ENCODE measurements around the gene PROK2. TPM values are rescaled to one million over a fixed set of nuclear protein-coding genes. Genes with fewer than 3 reads are reported as not detected.

Gene PROK2
- total RNA-seq, 1 donor: not detected

DNA sequence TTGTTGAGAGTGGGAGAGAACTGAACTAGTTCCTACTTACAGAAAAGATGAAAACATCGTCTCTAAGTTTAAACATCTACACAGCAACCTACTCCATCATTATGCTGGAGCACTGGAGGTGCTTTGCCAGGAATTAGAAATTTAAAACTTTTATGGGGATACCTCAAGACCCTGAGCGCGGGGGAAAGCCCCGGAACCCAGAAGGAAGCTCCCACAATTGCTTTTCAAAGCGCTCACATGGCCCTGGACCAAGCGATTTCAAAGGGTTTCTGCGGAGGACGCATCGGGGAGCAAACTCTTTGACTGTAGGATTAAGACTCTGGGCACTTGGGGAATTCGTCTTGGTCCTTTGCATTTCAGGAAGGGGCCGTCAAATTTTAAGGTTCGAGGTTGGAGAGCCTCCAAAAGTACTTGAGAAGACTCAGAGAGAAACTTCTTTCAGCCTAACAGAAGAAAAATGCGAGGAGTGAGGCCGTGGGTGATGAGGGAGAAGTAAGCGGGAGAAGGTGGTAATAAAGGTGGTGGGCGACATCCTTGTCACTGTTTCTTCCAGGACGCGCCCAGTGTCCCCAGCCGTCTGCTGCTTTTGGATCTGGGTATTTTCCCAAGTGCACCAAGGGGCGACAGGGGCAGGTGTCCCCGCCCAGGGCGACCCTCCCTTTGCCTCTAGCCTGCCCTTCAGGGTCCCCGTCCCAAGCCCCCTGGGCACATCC lies 591 bp downstream of the PROK2 start:
- H3K4me3 ChIP-seq (ENCODE audit: low read depth, low read length): no peak overlapping the region
- TF ChIP-seq, protein P1, sequence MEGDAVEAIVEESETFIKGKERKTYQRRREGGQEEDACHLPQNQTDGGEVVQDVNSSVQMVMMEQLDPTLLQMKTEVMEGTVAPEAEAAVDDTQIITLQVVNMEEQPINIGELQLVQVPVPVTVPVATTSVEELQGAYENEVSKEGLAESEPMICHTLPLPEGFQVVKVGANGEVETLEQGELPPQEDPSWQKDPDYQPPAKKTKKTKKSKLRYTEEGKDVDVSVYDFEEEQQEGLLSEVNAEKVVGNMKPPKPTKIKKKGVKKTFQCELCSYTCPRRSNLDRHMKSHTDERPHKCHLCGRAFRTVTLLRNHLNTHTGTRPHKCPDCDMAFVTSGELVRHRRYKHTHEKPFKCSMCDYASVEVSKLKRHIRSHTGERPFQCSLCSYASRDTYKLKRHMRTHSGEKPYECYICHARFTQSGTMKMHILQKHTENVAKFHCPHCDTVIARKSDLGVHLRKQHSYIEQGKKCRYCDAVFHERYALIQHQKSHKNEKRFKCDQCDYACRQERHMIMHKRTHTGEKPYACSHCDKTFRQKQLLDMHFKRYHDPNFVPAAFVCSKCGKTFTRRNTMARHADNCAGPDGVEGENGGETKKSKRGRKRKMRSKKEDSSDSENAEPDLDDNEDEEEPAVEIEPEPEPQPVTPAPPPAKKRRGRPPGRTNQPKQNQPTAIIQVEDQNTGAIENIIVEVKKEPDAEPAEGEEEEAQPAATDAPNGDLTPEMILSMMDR (IDR thresholded peaks at IDR 0.05; ENCODE audit: insufficient read depth, low read depth, low read length): no peak

DNA sequence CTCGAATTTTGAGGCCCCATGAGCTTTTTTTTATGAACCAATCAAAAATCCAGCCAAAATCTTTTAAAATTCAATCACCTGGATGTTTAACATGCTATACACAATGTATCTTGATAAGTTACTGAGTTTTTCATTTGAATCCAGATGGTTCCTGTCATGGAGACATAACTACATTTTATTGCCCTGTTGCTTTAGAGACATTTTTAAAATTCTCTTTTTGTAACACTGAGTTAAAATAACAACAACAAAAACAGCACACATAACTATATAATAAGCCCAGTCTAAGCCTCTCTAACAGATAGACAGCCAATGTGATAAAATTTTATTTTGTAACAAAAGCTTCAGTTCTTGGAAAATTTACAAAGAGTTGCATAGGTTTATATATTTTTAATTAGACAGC lies 1.8 kb downstream of the PROK2 start:
- no peak overlapping the region for H3K4me3 ChIP-seq (ENCODE audit: low read depth, low read length)
- DNase-seq (ENCODE audit: low read depth): no peak
- TF ChIP-seq, protein P1 (IDR thresholded peaks at IDR 0.05; ENCODE audit: insufficient read depth, low read depth, low read length): no peak

More for the DNA sequence above, 591 bp downstream of the PROK2 start:
- no peak for DNase-seq (ENCODE audit: low read depth)

DNA sequence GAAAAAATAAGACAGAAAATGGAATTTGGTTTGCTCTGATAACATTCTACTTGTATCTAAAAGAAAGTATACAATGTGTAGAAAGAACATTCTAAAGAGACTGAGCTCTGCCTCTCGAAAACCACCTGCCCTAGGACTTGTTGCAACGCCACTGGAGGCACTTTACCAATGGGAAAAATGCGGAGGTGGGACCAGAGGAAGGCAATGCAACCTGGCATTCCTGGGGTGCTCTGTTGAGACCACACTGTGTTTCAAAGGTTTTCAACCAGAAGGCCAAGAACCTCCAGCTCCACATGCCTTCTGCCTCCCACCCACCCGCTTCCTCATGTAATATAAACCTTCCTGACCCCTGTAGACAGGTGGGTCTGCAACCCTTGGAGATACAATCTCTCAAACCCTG lies 4.5 kb downstream of the PROK2 start:
- TF ChIP-seq, protein P1 (IDR thresholded peaks at IDR 0.05; ENCODE audit: insufficient read depth, low read depth, low read length): no peak
- no peak for DNase-seq (ENCODE audit: low read depth)
- H3K4me3 ChIP-seq (ENCODE audit: low read depth, low read length): no peak overlapping the region

DNA sequence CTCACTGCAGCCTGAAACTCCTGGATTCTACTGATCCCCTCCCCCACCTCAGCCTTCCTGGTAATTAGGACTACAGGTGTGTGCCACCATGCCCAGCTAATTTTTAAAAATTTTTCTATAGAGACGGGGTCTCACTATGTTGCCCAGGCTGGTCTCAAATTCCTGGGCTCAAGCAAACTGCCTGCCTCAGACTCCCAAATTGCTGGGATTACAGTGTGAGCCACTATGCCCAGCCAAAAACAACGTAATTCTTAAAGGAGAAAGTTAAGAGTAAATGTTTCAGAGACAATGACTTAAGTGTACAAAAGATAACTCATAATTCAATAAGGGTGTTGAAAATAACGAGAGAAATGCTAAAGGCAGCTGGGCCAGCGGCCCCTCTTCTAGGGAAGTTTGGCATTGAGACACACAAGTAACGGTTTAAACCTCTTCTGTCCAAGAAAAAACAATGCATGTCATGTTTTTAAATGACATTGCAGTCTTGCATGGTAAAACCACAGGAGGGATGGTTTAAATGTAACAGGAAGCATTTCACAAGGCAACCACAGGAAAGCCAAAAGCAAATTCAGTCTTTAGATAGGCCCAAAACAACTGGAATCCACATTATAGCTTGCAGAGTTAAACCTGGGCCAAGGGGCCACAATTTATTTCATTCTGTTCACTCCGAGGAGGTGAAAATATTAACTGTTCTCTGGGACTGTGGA lies 5.1 kb downstream of the PROK2 start:
- no peak for DNase-seq (ENCODE audit: low read depth)
- TF ChIP-seq, protein P1 (IDR thresholded peaks at IDR 0.05; ENCODE audit: insufficient read depth, low read depth, low read length): no peak
- H3K4me3 ChIP-seq (ENCODE audit: low read depth, low read length): no peak overlapping the region

DNA sequence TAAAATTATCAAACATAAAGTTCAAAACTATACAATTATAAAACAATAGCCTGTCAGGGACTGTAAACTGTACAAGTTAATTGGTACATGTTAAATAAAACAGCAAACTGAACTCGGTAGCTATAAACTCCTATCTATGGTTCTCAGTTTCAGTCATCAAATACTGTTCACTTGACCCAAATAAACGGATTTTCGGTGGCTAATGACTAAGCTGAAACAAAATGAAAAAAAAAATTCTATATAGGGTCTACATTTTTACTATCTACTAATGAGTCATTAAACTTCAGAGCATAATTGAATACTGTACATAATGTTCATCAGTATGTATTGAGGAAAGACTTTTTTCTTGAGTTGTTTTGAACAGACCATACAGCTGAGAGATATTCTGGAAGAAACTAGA lies 6.6 kb downstream of the PROK2 start:
- no peak for DNase-seq (ENCODE audit: low read depth)

DNA sequence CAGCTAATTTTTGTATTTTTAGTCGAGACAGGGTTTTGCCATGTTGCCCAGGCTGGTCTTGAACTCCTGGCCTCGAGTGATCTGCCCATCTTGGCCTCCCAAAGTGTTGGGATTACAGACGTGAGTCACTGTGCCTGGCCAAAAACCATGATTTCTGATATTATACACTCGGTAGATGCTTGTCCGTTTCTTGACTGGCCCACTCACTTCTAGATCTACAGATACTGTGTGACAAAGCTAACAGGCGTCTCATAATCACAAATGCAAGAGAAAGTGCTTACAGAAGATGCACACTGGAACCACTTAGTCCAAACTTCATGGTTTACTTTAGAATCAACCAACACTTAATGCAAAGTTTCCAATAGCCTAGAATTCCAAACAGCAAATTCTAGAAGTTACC lies 8.4 kb downstream of the PROK2 start:
- TF ChIP-seq, protein P1 (IDR thresholded peaks at IDR 0.05; ENCODE audit: insufficient read depth, low read depth, low read length): no peak
- no peak for DNase-seq (ENCODE audit: low read depth)

More for the DNA sequence above, 6.6 kb downstream of the PROK2 start:
- H3K4me3 ChIP-seq (ENCODE audit: low read depth, low read length): no peak overlapping the region
- TF ChIP-seq, protein P1 (IDR thresholded peaks at IDR 0.05; ENCODE audit: insufficient read depth, low read depth, low read length): no peak

More for the DNA sequence above, 8.4 kb downstream of the PROK2 start:
- H3K4me3 ChIP-seq (ENCODE audit: low read depth, low read length): no peak overlapping the region
